ENCODE measurements around the gene PSMD2. TPM values are rescaled to one million over a fixed set of nuclear protein-coding genes. Genes with fewer than 3 reads are reported as not detected.

Gene PSMD2
- 534 and 651 TPM in 2 replicates for total RNA-seq

DNA sequence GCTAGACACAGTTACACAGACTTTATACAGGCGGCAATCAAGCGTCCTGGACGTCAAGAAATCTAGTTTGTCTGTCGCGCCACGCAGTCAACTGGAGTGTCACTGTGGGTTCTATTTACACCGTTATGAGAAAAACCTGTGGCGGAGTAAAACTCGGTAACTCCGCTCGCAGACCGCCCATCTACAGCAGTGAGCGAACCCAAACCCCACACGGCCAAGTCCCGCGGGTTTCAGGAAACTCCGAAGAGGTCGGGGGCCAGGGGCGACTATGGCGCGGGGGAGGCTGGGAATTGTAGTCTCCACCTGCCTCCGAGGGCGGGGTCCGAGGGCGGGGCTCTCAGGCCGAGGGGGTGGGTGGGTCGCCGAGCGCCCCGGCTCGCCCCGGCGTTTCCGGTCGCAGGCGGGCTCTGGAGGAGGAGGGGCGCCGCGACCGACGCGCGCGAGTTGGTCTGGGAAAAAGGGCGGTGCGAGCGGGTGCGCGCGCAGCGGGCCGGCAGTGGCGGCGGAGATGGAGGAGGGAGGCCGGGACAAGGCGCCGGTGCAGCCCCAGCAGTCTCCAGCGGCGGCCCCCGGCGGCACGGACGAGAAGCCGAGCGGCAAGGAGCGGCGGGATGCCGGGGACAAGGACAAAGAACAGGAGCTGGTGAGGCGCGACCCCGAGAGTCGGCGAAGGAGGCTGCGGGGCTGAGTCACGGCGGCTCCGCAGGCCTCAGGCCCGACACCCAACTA is at the start of gene PSMD2:
Gene PSMD2 (plus strand): TSS at position 483 of the 729 bp plus-strand sequence. CDS start 26 bp downstream, at position 509.

GRCh38 chr3:184249412-184250166 is 49.5 kb upstream of the PSMD2 start, which contains the start of gene EEF1AKMT4:
TSS of gene EEF1AKMT4 (plus strand) at chr3:184249672. CDS start at chr3:184249695, 23 bp downstream.

DNA sequence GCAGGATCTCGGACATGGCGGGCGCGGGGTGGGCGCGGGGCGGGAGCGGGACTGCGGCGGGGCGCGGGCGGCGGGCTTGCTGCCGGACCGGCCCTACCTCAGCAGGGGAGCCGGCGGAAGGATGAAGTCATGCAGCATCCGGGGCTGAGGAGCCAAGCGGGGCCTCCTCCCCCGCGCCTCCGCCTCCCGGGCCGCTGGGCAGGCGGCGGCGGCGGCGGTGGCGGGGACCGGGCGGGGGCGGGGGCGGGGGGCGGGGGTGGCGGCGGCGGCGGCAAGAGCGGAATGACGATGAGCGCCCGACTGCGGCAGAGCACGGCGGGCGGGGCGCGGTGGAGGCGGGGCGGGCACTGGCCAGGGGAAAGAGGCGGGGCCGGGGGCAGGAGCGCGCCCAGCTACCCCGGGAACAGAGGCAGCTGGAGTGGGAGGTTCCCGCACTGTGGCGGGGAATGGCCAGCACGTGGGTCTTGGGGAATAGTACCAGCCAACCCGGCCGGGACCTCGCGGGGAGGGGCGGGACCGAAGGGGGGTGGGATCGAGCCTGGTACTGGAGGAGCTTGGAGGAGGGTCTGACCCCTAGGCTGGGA is 37.7 kb upstream of the PSMD2 start, which contains the start of gene CAMK2N2:
Gene CAMK2N2 (minus strand): TSS at position 284 of the 584 bp plus-strand sequence. CDS start 268 bp downstream, at position 16.

DNA sequence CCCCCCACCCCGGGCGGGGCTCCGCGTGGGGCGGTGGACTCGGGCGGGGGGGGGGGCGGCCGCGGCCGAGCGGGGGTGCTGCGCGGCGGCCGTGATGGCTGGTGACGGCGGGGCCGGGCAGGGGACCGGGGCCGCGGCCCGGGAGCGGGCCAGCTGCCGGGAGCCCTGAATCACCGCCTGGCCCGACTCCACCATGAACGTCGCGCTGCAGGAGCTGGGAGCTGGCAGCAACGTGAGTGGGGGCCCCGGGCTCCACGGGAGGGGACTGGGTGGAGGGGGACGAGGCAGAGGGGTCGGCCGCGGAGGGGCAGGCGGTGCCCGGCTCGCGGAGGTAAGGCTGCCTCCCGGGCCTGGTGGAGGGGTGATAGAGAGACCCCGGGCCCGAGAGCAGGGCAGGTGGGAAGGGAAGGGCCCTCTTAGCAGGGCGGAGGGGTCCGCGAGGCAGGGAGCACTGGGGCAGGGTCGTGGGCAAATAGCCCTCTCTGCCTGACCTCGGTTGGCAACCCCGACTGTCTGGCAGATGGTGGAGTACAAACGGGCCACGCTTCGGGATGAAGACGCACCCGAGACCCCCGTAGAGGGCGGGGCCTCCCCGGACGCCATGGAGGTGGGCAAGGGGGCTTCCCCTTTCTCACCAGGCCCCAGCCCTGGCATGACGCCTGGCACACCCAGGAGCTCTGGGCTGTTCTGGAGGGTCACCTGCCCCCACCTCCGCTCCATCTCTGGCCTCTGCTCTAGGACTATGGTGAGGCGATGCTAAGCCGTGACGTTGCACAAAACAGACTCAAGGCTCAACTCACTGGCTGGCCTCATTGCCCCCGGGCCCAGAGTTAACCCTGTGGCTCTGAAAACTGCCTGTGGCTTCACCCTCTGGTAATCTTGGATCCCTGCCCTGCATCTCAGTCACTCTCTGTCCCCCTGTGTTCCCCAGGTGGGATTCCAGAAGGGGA is 22.8 kb upstream of the PSMD2 start, which contains the start of gene ECE2:
Gene ECE2 (plus strand): TSS at position 62 of the 950 bp plus-strand sequence. CDS start 132 bp downstream, at position 194.

DNA sequence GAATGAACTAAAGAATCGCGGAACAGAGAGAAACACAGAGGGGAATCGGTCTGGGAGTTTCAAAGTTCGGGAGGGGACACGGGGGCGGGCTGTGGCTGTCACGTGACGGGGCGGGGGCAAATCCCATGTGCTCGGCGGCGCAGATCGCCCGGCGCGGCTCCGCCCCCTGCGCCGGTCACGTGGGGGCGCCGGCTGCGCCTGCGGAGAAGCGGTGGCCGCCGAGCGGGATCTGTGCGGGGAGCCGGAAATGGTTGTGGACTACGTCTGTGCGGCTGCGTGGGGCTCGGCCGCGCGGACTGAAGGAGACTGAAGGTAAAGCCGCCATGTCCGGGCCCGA is 15.3 kb downstream of the PSMD2 start, which contains the start of gene EIF4G1:
Gene EIF4G1 (plus strand): TSS at position 244 of the 337 bp plus-strand sequence. CDS start 1,191 bp downstream, outside the sequence.

GRCh38 chr3:184337399-184337714 is 38.3 kb downstream of the PSMD2 start, which contains the start of gene FAM131A:
TSS of gene FAM131A (plus strand) at chr3:184337600. CDS start at chr3:184337631, 31 bp downstream.

Other genes with a start within 250 kb of the PSMD2 start
- not detected in 2 replicates for gene HTR3C, start 246.2 kb upstream of the PSMD2 start, total RNA-seq
- gene HTR3E, start 202.2 kb upstream of the PSMD2 start, total RNA-seq = not detected in 2 replicates
- 44.5 and 52.3 TPM in 2 replicates for gene EIF2B5, start 163.9 kb upstream of the PSMD2 start, total RNA-seq
- gene DVL3, start 143.9 kb upstream of the PSMD2 start, total RNA-seq = 18.5 and 19.6 TPM in 2 replicates
- gene AP2M1, start 124.4 kb upstream of the PSMD2 start, total RNA-seq = 351 and 389 TPM in 2 replicates
- 39.2 and 41.6 TPM in 2 replicates for gene ABCF3, start 113.0 kb upstream of the PSMD2 start, total RNA-seq
- gene VWA5B2, start 69.7 kb upstream of the PSMD2 start, total RNA-seq = not detected in 2 replicates
- gene ALG3, start 50.3 kb upstream of the PSMD2 start, total RNA-seq = 26.6 and 32.5 TPM in 2 replicates
- gene EEF1AKMT4, start 49.6 kb upstream of the PSMD2 start, total RNA-seq = 3.6 and 5.8 TPM in 2 replicates
- gene CAMK2N2, start 37.7 kb upstream of the PSMD2 start, total RNA-seq = 0.15 TPM in 1 of 2 replicates, not detected in the other
- gene ECE2, start 23.2 kb upstream of the PSMD2 start, total RNA-seq = not detected in 2 replicates
- 222 and 225 TPM in 2 replicates for gene EIF4G1, start 15.4 kb downstream of the PSMD2 start, total RNA-seq
- 30.9 and 37.1 TPM in 2 replicates for gene FAM131A, start 38.4 kb downstream of the PSMD2 start, total RNA-seq
- 1.9 and 3.2 TPM in 2 replicates for gene CLCN2, start 62.4 kb downstream of the PSMD2 start, total RNA-seq
- gene POLR2H, start 62.5 kb downstream of the PSMD2 start, total RNA-seq = 165 and 180 TPM in 2 replicates
- under 0.01 TPM in 1 of 2 replicates, not detected in the other for gene THPO, start 79.0 kb downstream of the PSMD2 start, total RNA-seq
- gene CHRD, start 80.8 kb downstream of the PSMD2 start, total RNA-seq = 0.15 and 0.32 TPM in 2 replicates